Measurements from ENCODE around the gene IL5RA.

IL5RA gene

GRCh38 chr3:3023111-3023745 lies 86.9 kb downstream of the IL5RA start:
- H3K36me3 ChIP-seq (replicated peaks; ENCODE audit: insufficient read depth, low read length): no peaks in the 10 kb centered on the region
- no peaks in the 10 kb centered on the region for H4K20me1 ChIP-seq (ENCODE audit: insufficient read depth, low read length)
- no peak overlapping the region for H2AFZ ChIP-seq (ENCODE audit: low read length)
- no peaks in the 10 kb centered on the region for H3K79me2 ChIP-seq (ENCODE audit: low read length)
- H3K27ac ChIP-seq (ENCODE audit: low read length): no peak overlapping the region
- H3K4me3 ChIP-seq (ENCODE audit: low read length): no peak overlapping the region
- 0 out of 2 replicates have a peak, but pooled peaks cover 6% of the 10 kb centered on the region for H3K4me1 ChIP-seq (ENCODE audit: low read length)
- no peak for DNase-seq
- no peak overlapping the region for H3K9ac ChIP-seq (ENCODE audit: low read length)
- no peaks in the 10 kb centered on the region for H3K9me2 ChIP-seq (replicated peaks; ENCODE audit: insufficient read depth, low read length)
- H3F3A ChIP-seq (ENCODE audit: insufficient read depth, low read length): no peaks in the 10 kb centered on the region
- H3K4me2 ChIP-seq (ENCODE audit: low read depth, low read length): no peak overlapping the region
- H3K9me3 ChIP-seq (replicated peaks; ENCODE audit: insufficient read depth, low read length): no peaks in the 10 kb centered on the region
- no peaks in the 10 kb centered on the region for H3K27me3 ChIP-seq (replicated peaks; ENCODE audit: insufficient read depth, low read length)
- TF ChIP-seq EZH2 (optimal IDR thresholded peaks at IDR 0.05; ENCODE audit: low read depth, low read length) (no peak), EZH2phosphoT487 (IDR thresholded peaks at IDR 0.05; ENCODE audit: low read length) (no peak), CTCF (IDR thresholded peaks at IDR 0.05; ENCODE audit: low read length) (no peak)

GRCh38 chr3:3020209-3020608 lies 90.0 kb downstream of the IL5RA start:
- TF ChIP-seq CTCF (IDR thresholded peaks at IDR 0.05; ENCODE audit: low read length) (no peak), EZH2phosphoT487 (IDR thresholded peaks at IDR 0.05; ENCODE audit: low read length) (no peak), EZH2 (optimal IDR thresholded peaks at IDR 0.05; ENCODE audit: low read depth, low read length) (no peak)

More at GRCh38 chr3:3020209-3020608, 90.0 kb downstream of the IL5RA start:
- Histone ChIP-seq H3K4me2 (ENCODE audit: low read depth, low read length) (no peak overlapping the region), H3K79me2 (ENCODE audit: low read length) (no peaks in the 10 kb centered on the region), H3K9me3 (replicated peaks; ENCODE audit: insufficient read depth, low read length) (no peaks in the 10 kb centered on the region), H2AFZ (ENCODE audit: low read length) (no peak overlapping the region), H3K36me3 (replicated peaks; ENCODE audit: insufficient read depth, low read length) (no peaks in the 10 kb centered on the region), H4K20me1 (ENCODE audit: insufficient read depth, low read length) (no peaks in the 10 kb centered on the region), H3K4me3 (ENCODE audit: low read length) (no peak overlapping the region), H3K27me3 (replicated peaks; ENCODE audit: insufficient read depth, low read length) (no peaks in the 10 kb centered on the region), H3K9ac (ENCODE audit: low read length) (no peak overlapping the region), H3F3A (ENCODE audit: insufficient read depth, low read length) (no peaks in the 10 kb centered on the region), H3K9me2 (replicated peaks; ENCODE audit: insufficient read depth, low read length) (no peaks in the 10 kb centered on the region), H3K27ac (ENCODE audit: low read length) (no peak overlapping the region), H3K4me1 (ENCODE audit: low read length) (no peaks in the 10 kb centered on the region)
- no peak for DNase-seq

All from MM.1S (cell line).